GM19372 (cell line): ENCODE results near the gene RENBP.

Experiments
- ATAC-seq: cut with Tn5 transposase; IDR thresholded peaks from one replicate; pipeline ENCODE4 v1.9.1; 2021; ENCODE audit warnings: mild to moderate bottlenecking, low read depth, moderate library complexity; ENCODE audit not compliant: unreplicated experiment

RENBP gene

DNA sequence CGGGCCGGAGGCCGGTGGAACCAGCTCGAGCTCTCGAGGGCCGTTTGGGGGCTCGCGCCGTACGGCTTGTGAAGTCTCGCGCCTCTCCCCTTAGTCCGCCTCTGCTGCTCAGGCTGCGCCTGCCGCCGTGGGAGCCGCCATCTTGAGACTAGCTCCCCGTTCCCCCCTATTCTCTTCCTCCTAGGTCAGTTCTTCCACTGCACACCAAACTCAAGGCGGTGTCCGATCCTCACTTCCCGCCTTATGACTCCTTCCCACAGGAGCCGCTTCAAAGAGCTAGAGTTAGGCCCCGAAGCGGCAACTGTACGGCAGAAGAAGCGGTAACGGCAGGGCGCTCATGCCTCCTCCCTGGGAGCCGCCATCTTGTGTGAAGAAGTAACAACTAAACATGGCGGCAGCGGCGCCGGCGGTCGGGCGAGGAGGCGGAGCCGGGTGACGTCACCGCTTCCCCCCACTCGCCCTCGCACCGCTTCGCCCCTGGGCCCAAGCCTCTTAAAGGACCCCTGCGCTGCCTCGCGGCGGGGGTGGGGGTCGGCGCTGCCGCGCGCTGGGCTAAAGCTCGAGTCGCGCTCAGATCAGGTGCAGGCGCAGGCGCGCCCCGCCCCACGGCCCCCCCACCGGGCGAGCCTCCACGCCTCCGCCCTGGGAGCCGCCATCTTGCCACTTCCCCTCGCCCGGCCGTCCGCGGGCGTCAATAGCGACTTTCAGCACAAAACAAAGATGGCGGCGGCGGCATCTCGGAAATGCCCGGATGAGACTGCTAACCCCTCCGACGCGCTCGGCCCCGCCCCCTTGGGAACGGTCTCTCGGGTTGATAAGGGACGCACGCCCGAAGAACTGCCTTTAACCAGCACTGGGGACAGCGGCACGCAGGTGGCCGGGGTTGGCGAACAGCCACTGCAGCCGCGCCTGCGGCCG, 27.3 kb upstream of the RENBP start, which contains the start of gene HCFC1:
Gene HCFC1 (minus strand): TSS at position 369 of the 918 bp plus-strand sequence. CDS start 978 bp downstream, outside the sequence.
- peak; percentile 35 for ATAC-seq

- ATAC-seq: peak; percentile 30
Measured at GRCh38 chrX:153971124-153971449, 26.6 kb upstream of the RENBP start.

- no peak for ATAC-seq
Measured at GRCh38 chrX:153970357-153971123, 26.1 kb upstream of the RENBP start.

GRCh38 chrX:153969904-153970356, 25.5 kb upstream of the RENBP start:
- no peak for ATAC-seq

DNA sequence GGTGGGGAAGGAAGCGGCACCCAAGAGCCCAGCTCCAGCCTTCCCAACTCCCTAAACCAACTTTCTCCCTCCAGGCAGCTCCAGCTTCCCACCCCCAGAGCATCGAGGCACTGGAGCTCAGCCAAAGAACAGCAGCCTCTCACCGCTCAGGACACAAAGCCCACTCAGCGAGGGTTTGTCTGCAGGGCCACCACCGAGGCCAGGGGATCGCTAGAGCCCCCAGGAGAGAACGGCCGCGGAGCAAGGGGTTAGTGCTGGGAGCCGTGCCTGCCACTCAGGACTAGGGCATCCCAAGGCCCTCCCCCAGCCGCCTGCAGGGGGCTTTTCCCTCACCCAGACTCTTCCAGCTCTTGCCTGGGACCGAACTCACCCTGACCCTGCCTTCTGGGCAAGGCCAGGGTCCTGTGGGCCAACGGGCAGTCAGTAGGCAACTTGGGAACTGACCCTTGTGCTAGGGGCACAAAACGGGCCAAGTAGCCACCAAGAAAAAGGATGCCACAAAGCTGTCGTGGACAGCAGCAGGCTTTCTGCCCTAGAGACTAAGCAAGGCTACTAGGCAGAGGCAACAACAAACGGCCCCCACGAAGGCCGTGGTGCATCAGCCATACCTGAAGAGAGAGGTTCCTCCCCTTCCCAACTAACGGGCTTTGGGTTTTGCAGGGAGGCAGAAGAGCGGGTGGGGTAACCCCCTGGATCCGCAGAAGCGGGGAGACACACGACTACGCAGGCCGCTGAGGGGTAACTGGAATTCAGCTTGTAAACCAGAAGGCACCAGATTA, 24.9 kb upstream of the RENBP start:
- ATAC-seq: no peak

DNA sequence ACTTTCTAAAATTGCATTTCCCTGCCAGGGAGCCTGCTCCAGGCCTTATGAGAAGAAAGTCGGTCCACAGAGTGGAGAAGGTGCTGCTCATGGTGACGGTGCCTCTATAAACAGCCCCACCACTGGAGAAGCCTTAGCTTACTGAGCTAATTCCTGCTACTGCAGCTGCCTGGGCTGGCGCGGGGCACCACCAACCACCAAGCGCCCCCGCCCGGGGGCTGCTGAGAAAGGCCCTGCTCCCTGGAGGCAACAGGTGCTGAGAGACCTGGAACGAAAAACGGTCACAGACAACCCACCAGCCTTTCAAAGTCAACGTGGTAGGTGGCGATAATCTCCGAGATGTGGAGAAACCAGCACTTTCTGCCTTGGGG, 24.3 kb upstream of the RENBP start:
- no peak for ATAC-seq

DNA sequence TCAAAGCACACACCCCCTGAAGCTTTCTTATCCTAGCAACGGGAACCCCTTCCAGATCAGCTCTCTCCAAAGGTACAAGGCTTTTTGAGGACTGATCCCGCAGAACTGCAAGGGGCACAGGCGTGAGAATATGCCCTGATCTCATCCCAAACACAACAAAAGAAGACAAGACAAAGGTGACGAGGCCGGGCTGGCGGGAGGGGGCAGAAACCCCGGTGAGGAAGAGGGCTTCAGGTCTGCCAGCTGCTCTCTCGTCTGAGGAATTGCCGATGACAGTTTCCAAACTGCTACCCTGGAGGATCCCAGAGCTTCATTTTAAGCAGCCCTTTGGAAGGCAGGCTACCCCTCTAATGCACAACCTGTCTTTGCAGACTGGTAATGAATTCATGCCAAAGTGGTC, 23.8 kb upstream of the RENBP start:
- no peak for ATAC-seq

GRCh38 chrX:153967536-153968224, 23.2 kb upstream of the RENBP start:
- no peak for ATAC-seq

DNA sequence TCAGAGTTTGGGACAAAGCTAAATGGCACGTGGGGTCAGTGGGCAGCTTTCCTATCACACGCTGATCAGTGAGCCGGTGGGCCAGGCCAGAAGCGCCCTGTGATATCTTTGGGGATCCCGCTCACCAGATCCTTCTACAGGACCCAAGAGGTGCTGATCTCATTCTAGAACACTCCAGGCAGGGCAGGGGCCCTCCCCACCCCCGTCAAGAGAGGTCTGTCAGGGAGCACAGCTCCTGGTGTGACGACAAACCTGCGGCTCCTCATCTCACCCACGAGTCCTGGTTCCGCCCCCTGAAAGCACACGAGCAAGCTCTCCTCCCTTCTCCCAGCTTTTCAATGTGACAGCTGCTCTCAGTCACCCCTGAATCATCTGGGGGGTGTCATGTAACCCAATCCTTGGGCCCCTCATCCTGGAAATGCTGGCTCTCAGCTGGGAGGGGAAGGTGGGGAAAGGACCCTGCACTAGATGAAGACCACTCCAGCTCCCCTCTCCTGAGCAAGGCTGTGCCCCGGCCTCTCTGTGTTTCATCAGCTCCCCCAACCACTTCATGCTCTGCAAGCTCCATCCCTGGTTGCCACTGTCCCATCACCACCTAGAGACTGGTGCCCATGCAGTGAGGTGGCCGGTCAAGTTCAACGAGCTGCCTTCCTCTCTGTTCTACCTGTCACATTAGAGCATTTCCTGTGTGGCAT, 22.5 kb upstream of the RENBP start:
- ATAC-seq: no peak

DNA sequence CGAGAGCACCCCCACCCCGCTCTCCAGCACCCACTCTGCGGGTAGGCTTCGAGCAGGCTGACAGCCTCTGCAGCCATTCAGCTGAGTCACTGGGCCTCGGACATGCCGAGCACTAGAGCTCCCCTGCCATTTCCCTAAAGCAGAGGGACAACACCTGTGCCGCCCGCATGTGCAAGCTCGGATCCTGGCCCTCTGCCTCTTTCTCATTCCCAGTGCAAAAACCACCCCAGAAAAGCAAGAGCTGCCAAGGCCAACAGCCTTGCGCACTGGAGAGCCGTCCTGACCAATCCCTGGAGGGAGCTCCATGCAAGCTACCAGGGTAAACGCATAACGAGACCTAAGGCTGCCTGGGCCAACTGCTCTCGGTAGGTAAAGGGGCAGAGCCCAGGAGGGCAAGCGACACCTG, 21.8 kb upstream of the RENBP start:
- ATAC-seq: no peak

DNA sequence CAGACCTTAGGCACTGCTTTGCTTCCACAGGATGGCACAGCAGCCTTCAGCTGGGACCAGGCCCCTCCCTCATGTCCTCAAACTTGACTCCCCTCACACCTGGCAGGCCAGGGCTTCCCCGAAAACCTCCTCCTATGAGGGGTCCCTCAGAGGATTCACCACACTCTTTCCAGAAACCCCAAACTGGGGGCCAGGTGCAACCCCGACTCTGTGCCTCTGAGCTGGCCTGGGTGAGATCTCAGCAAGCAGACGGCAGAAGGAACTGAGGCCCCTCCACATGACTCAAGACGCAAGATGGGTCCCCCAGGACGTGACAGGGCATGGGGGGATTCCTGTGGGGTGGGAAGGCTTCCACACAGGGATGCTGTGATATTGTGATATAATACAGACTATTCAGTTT, 21.0 kb upstream of the RENBP start:
- ATAC-seq: no peak

DNA sequence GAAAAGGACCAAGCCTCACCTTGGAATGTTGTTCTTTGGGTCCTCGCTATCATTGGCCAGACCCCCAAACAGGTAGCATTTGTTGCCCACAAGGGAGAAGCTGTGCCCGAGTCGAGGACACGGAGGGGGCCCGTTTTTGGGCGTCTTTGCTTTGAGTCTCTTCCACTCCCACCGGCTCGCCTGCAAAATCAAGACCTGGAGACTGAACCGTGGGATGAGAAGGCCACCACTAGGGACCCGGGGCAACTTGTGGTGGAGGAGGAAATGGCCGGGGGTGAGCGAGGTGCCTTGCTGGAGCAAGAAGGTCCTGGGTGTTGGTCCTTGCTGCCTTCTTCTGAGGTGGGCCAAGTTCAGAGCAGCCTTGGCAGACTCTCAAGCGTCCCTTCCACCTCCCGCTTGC, 19.7 kb upstream of the RENBP start:
- ATAC-seq: no peak

GRCh38 chrX:153963546-153963945, 19.1 kb upstream of the RENBP start:
- ATAC-seq: no peak

- ATAC-seq: no peak
Measured at GRCh38 chrX:153961292-153961691, 16.8 kb upstream of the RENBP start.

DNA sequence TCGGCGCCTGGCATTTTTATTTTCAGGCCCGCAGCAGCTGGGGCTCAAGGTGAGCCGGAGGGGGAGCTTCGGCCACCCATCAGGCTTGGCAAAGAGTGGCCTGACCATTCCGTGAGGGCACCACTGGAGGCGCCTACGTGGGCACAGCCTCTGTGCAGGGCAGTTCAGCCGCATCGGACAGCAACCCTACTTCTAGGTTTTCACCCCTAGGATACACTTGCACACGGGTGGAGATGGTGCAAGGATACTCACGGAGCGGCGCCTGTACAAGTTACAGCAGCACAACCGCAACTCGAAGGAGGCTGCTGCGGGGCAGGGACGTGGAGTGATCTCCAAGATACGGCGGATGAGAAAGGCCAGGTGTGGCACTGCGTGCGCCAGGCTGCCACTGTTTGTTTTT, 16.3 kb upstream of the RENBP start:
- no peak for ATAC-seq

DNA sequence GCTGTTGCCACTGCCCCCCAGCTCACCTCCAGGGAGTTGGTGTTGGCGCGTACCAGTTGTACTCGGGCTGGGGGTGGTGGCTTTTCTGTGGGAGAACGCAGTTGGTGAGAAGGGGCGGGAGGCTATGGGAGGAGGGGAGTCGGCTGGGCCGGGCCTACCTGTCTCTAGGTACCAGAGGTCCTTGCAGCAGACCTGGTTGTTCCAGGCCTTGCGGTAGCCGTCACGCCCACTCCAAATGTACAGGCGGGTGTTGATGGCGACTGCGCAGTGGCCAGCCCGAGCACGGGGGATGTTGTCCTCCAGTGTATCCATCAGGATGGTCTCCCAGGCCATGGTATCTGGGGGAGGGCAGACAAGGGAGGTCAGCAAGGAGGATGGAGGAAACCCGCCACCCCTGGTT, 15.6 kb upstream of the RENBP start:
- ATAC-seq: no peak

DNA sequence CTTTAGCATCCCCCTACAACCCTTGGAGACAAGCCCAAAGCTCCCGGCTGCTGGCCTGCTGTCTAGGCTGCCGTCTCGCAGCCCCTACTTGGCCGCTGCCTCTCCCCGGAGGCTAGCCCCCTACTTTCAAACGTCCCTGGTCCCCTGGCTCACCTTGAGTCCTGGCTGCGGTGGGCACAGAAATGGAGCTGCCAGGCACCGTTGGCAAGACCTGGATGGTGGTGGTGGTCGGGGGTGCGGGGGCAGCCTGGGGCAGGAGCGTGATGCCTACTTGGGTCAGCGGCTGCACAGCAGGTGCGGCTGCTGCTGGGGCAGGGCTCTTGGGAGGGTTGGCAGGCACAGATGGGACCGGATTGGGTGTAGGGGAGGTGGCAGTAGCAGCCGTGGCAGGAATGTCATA, 15.2 kb upstream of the RENBP start:
- ATAC-seq: no peak

GRCh38 chrX:153958605-153959004, 14.2 kb upstream of the RENBP start:
- ATAC-seq: no peak

DNA sequence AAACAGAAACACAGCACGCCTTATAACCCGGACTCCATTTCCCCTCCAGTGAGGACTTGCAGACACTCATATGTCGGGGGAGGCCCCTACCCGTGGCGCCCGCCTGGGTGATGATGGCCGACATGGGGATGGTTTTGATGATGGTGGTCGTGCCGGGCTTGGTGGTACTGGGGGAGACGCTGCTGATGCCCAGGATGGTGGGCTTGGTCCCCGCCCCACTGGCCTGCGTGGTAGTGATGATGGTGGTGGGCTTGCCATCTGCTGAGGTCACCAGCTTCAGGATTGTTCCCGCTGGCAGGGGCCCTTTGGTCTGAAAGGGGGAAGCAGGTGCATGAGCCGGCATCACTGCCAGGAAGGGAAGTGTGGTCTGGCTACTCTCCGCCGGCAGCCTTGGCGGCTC, 12.8 kb upstream of the RENBP start:
- no peak for ATAC-seq
